Endothelial cell of umbilical vein (primary cell): ENCODE measurements around the gene RAB3C.

ENCODE experiments used
- POLR2A ChIP-seq: IDR thresholded peaks from 2 replicates; pipeline ENCODE4 v1.6.1; 2012; ENCODE audit warnings: low read depth, mild to moderate bottlenecking, control low read depth, low read length
- TF ChIP-seq, protein P1 (sequence below), 2 donors: IDR thresholded peaks; 1 replicate in 1 of 2; 2 replicates in 1 of 2; pipeline ENCODE4 v1.5.1; 2011; ENCODE audit warnings: low read length in 2 of 2, mild to moderate bottlenecking in 2 of 2, moderate library complexity in 2 of 2, control low read depth in 1 of 2, inconsistent platforms in 1 of 2, low read depth in 1 of 2; ENCODE audit not compliant: insufficient read depth in 1 of 2; ENCODE audit errors: extremely low read depth in 1 of 2

DNA sequence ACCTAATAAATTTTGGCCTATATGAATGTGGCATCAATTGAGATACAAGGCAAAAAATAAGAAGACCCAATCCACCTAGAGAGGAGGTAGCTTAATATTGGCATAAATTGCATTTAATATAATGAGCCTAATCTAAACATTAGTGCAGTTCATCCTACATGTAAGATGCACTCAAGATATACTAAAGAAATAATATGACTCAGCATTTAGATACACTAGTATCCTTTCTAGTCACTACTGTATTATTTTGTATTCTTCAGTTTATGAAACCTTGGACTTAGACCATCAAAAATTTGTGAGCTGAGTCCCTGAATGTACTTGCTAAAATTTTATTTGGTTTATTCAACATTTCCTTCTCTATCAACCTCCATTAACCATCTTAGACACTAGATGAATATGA lies 104.7 kb downstream of the RAB3C start:
- TF ChIP-seq, protein P1, sequence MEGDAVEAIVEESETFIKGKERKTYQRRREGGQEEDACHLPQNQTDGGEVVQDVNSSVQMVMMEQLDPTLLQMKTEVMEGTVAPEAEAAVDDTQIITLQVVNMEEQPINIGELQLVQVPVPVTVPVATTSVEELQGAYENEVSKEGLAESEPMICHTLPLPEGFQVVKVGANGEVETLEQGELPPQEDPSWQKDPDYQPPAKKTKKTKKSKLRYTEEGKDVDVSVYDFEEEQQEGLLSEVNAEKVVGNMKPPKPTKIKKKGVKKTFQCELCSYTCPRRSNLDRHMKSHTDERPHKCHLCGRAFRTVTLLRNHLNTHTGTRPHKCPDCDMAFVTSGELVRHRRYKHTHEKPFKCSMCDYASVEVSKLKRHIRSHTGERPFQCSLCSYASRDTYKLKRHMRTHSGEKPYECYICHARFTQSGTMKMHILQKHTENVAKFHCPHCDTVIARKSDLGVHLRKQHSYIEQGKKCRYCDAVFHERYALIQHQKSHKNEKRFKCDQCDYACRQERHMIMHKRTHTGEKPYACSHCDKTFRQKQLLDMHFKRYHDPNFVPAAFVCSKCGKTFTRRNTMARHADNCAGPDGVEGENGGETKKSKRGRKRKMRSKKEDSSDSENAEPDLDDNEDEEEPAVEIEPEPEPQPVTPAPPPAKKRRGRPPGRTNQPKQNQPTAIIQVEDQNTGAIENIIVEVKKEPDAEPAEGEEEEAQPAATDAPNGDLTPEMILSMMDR (IDR thresholded peaks at IDR 0.05; ENCODE audit: extremely low read depth in 1 of 2, insufficient read depth in 1 of 2, low read depth in 1 of 2, low read length in 2 of 2) = no peak
- no peak for TF ChIP-seq POLR2A
